HFFc6 (cell line): ENCODE measurements around the gene TSPAN9. TPM values are rescaled to one million over a fixed set of nuclear protein-coding genes. Genes with fewer than 3 reads are reported as not detected.

ENCODE experiments used
- DNase-seq: peaks from one replicate; pipeline ENCODE4 v3.0.0-alpha.2; 2018
- H3K27ac Mint-ChIP-seq: 2 replicates; pipeline ENCODE4 v1.8.0; 2020; ENCODE audit warnings: mild to moderate bottlenecking, mixed read lengths
- H3K27me3 Mint-ChIP-seq: 2 replicates; pipeline ENCODE4 v1.8.0; 2021; ENCODE audit warnings: mild to moderate bottlenecking, moderate library complexity, mixed read lengths; ENCODE audit not compliant: insufficient read depth
- H3K36me3 Mint-ChIP-seq: 2 replicates; pipeline ENCODE4 v1.8.0; 2021; ENCODE audit warnings: low read depth, mixed read lengths
- H3K4me1 Mint-ChIP-seq: 2 replicates; pipeline ENCODE4 v1.8.0; 2020; ENCODE audit warnings: low read depth, mixed read lengths
- H3K4me3 Mint-ChIP-seq: 2 replicates; pipeline ENCODE4 v1.8.0; 2020; ENCODE audit warnings: mild to moderate bottlenecking, moderate library complexity, mixed read lengths
- H3K9me3 Mint-ChIP-seq: 2 replicates; pipeline ENCODE4 v1.8.0; 2020; ENCODE audit warnings: mild to moderate bottlenecking, mixed read lengths
- total RNA-seq, 6 experiments: library from RNA; stranded (reverse); fragmentation: NEBNext Ultra II Directional; extraction: Animal tissue kit (Norgen Biotek cat#: 25700); gene quantifications; 2 replicates in 1 of 6; 3 replicates in 5 of 6; pipeline ENCODE4 v1.2.3, GENCODE V29; 2021
- TF ChIP-seq, protein P1 (sequence below): fragments of 200-600 bp; sonication (generic); IDR thresholded peaks from 2 replicates; pipeline ENCODE4 v1.5.0; 2021; ENCODE audit warnings: antibody characterized with exemption, mild to moderate bottlenecking

TSPAN9 gene
- total RNA-seq, 6 experiments from 2014 or later, result 18.1 to 35.8 (median 22.7) TPM

DNA sequence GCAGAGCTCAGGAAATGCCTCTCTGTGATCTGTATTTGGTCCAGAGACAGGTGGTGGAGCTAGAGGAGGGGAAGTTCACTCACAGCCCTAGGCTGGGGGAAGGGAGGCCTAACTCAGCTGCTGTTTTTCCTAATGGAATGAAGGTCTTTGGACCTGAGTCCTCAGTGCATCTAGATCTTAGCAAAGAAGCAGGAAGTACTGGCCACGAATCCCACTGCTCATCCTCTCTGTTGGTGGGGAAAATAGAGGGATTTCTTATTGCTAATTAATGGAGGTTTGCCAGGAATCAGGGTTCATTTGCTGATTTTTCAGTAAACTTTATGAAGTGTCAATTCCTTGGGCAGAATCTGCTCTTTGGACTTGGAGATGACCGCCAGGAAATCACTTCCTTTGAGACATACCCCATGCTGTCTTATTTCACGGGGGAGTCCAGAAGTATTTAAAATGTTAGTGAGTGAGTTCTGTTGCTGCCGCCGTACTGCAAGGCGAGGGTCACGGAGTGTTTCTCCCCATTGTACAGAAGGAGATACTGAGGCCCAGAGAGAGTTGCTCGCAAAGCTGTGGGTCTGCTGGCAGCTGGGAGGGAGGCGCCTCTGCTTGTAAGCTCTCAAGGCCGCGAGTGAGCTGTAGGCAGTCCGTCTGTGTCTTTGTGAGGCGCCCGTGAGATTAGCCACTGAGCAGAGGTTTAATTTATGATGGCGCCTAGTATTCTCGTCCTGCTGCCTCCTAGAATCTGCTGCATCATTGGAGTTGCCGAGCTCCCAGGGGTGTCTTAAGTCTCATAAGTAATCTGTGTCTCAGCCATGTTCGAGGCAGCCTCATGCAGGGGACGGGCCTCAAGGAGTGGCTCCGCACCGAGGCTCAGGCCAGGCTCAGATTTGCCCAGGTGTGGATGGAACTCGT is 88.2 kb downstream of the TSPAN9 start:
- H3K27ac Mint-ChIP-seq, result no peak overlapping the region
- no peak overlapping the region for H3K4me3 Mint-ChIP-seq
- DNase-seq, result no peak
- no peaks in the 10 kb centered on the region for H3K9me3 Mint-ChIP-seq
- peaks cover 51% of the 10 kb centered on the region for H3K4me1 Mint-ChIP-seq
- TF ChIP-seq, protein P1, sequence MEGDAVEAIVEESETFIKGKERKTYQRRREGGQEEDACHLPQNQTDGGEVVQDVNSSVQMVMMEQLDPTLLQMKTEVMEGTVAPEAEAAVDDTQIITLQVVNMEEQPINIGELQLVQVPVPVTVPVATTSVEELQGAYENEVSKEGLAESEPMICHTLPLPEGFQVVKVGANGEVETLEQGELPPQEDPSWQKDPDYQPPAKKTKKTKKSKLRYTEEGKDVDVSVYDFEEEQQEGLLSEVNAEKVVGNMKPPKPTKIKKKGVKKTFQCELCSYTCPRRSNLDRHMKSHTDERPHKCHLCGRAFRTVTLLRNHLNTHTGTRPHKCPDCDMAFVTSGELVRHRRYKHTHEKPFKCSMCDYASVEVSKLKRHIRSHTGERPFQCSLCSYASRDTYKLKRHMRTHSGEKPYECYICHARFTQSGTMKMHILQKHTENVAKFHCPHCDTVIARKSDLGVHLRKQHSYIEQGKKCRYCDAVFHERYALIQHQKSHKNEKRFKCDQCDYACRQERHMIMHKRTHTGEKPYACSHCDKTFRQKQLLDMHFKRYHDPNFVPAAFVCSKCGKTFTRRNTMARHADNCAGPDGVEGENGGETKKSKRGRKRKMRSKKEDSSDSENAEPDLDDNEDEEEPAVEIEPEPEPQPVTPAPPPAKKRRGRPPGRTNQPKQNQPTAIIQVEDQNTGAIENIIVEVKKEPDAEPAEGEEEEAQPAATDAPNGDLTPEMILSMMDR, result no peak
- H3K27me3 Mint-ChIP-seq, result peaks cover 5% of the 10 kb centered on the region; the same call in 1 of the 2 replicates
- H3K36me3 Mint-ChIP-seq, result peaks cover 7% of the 10 kb centered on the region; the same call in 1 of the 2 replicates

DNA sequence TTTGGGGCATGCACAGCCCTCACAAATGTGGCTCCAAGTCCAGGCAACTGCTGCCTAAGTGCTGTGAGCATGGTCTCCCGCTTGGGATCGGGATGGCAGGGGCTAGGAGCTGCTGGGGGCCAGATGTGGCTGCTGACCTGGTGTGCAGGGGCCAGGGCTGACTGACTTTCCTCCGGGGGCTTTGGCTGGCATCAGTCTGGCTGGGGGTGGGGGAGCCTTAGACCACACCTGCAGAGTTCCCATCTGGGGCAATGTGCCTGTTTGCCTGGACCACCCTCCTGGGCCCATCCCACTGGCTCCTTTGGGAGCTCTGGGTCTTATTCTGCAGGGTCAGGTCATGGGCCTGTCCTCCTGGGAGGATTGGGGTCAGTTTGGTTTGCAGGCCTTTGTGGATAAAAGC is 90.5 kb downstream of the TSPAN9 start:
- H3K4me1 Mint-ChIP-seq, result peaks cover 61% of the 10 kb centered on the region
- H3K36me3 Mint-ChIP-seq, result no peaks in the 10 kb centered on the region
- H3K27ac Mint-ChIP-seq, result no peak overlapping the region
- no peak for DNase-seq
- TF ChIP-seq, protein P1, result no peak
- H3K27me3 Mint-ChIP-seq, result peaks cover 3% of the 10 kb centered on the region; the same call in 1 of the 2 replicates
- no peaks in the 10 kb centered on the region for H3K9me3 Mint-ChIP-seq
- H3K4me3 Mint-ChIP-seq, result no peak overlapping the region

DNA sequence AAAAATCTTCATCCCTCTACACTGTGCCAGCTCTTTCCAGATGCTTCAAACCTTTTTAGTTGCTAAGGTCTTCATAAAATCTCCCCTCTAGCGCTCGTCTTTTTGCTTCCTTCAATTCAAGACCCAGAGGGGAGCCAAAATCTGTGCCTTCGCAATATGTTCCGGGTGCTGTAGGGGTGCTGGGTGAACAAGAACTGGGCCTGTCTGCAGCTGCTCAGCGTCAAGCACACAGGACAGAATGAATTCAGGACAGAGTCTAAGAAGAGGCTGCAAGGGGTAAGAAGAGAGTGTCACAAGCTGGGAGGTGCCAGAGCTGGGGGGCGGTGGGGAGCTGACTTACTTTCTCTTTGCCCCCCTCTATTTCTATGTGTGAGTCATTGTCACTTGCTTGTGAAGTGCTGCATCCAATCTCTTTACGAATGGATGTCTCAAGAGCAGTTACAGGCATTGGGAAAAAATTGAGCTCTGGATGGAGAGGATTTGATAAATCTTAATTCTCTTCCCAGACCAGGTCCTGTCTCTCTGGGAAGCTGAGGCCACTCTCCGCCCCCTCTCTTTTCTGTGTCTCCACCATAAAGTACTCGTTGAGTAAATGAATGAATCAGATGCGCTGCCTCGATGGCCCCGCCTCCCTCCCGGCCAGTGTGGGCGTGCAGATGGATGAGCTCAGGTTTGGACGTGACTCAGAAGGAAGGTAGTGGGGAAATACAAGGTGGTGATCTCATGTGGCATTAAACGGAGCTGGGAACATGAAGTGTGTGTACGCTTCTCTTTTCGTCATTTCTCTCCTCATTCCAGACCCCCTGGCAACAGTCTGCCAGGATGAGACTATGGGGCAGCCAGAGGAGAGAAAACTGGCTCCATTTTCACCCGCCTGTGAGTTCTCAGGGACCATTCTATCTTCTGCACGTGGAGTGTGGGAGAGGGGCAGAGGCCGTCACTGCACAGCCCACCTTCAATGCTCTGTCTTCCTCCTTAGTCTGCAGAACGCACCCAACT is 91.3 kb downstream of the TSPAN9 start:
- Mint-ChIP-seq H3K27me3 (peaks cover 3% of the 10 kb centered on the region; the same call in 1 of the 2 replicates), H3K27ac (peak overlapping the region; percentile 97), H3K4me3 (peak overlapping the region; percentile 75), H3K36me3 (no peaks in the 10 kb centered on the region), H3K4me1 (peaks cover 66% of the 10 kb centered on the region), H3K9me3 (no peaks in the 10 kb centered on the region)
- TF ChIP-seq, protein P1, result no peak
- peak; percentile 94 for DNase-seq

DNA sequence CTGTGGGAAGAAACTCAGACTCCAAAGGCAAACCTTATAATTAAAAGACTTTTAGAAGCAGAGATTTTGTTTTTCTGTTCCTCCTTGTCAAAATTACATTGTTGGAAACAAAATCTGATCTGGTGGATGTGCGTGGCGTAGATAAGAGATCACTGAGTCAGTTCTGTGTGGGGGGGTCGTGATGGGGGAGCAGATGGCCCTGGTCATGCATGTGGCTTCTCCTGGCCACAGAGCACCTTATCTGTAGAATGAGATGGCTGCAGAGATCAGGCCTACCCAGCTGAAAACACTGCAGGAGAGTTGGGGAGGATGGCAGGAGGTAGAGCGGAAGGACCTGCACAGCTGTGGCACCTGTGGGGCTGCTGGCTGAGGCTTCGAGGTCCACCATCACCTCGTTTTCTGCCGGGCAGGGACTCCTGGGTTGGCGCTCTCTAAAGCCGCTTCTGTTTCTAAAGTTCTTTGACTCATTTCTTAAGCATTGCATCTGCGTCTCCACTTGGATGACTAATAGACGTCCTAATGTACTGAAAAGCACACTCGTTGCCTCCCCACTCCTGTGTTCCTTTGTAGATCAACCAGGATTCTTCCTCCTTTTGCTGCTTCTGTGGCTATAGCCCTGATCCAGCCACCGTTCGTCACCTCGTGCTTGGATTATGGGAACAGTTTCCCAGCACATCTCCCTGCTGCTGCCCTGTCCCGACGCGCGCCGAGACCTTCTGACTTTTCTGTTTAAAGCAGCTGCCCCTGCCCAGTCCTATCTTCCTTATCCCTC is 93.4 kb downstream of the TSPAN9 start:
- H3K27ac Mint-ChIP-seq, result peak overlapping the region; percentile 97
- H3K36me3 Mint-ChIP-seq, result no peaks in the 10 kb centered on the region
- peak; percentile 91 for DNase-seq
- TF ChIP-seq, protein P1, result no peak
- H3K4me1 Mint-ChIP-seq, result peaks cover 64% of the 10 kb centered on the region
- peak overlapping the region; percentile 80 for H3K4me3 Mint-ChIP-seq
- no peaks in the 10 kb centered on the region for H3K9me3 Mint-ChIP-seq
- H3K27me3 Mint-ChIP-seq, result peaks cover 3% of the 10 kb centered on the region; the same call in 1 of the 2 replicates

DNA sequence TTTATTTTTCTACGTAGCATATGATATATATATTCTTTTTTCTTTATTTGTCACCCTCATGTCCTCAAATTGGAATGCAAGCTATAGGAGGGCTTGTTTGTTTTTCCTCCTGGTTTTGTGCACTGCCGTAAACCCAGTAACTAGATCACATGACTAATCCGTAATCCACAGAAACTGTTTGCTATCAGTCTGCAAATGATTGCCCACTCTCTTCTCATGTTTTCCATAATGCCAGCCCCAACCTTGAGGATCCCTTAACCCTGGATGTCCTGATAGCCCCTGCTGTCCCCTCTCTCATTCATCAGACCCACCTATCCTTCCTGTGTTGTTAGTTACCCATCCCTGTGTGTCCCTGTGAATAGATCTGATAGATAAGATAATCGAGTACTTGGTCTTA is 94.0 kb downstream of the TSPAN9 start:
- peak; percentile 18 for DNase-seq
- peak overlapping the region; percentile 97 for H3K27ac Mint-ChIP-seq
- H3K4me1 Mint-ChIP-seq, result peaks cover 64% of the 10 kb centered on the region
- H3K36me3 Mint-ChIP-seq, result no peaks in the 10 kb centered on the region
- H3K27me3 Mint-ChIP-seq, result peaks cover 3% of the 10 kb centered on the region; the same call in 1 of the 2 replicates
- H3K4me3 Mint-ChIP-seq, result peak overlapping the region; percentile 80
- TF ChIP-seq, protein P1, result no peak
- no peaks in the 10 kb centered on the region for H3K9me3 Mint-ChIP-seq
